NCI-H1930 (cell line): ENCODE measurements around the gene PLK5.

ENCODE experiments used
- DNase-seq, 2 experiments: peaks; one replicate each; lab custom pipeline; 2025; lab: John Stamatoyannopoulos, UW

Gene PLK5

DNA sequence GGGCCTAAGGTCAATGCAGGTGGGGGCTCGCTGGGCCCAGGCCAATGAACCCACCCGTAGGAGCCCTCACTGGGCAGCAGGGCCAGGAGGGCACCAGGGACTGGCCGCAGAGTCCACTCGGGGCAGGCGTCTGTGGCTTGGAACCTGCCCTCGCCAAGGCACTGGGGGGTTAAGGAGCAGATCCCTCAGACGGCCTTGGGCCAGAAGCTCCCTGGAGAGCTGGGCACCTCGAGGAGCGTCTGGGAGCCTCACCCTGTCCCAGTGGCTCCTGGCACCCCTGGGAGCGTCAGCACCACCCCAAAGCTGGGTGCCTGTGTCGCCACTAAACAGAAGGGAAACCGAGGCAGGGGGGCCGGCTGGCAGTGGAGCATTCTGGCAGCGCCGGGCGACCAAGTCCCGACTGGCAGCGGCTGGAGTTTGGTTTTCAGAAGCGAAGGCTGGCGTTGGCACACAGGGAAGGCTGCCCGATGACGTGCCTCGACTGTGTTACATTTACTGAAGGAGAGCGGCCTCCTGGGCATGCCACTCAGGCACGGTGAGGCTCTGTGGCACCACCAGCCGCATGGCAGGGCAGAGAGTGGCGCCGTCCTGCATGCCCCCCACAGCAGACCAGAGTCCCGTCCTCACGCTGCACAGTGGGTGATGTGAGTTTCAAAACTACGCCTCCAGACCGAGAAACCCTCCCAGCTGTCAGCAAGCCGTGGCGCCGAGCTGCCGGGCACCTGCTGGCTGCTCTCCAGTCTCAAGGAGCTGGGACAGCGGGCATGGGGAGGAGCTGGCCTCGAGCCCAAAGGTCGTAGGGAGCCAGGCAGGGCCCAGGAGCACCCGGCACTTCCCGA lies 53.4 kb downstream of the PLK5 start:
- no peak for DNase-seq

DNA sequence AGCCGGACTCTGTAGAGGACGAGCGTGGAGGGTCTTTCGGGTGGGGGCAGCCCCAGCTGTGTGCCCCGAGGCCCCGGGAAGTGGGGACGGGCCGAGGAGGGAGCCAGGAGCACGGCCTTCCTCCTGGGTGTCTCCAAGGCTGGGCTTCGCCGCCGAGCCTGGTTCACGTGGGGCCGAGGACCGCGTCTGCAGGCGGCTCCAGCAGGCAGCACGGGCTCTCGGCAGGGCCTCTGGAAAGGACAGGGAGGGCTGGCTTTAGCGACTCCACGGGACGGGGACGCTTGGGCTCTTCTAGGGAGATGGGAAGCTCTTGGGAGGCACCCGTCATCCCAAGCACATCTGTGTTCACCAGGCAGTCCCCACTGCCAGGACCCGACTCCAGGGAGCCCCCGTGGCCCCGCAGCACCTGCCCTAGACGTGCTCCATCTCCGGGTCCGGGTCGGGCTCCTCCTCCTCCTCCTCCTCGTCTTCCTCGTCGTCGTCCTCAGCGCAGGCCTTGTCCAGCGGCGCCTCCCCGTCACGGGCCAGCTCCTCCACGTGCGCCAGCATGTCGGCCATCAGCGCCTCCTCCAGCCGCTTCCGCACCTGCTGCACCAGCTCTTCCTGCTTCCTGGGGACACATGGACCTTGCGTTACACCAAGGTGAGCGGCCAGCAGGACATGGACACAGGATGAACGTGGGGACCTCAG lies 54.2 kb downstream of the PLK5 start:
- DNase-seq, result no peak

GRCh38 chr19:1579222-1579621 lies 55.3 kb downstream of the PLK5 start:
- DNase-seq, result no peak

- DNase-seq, result no peak
These were observed 56.5 kb downstream of the PLK5 start for GRCh38 chr19:1580382-1580781.

DNA sequence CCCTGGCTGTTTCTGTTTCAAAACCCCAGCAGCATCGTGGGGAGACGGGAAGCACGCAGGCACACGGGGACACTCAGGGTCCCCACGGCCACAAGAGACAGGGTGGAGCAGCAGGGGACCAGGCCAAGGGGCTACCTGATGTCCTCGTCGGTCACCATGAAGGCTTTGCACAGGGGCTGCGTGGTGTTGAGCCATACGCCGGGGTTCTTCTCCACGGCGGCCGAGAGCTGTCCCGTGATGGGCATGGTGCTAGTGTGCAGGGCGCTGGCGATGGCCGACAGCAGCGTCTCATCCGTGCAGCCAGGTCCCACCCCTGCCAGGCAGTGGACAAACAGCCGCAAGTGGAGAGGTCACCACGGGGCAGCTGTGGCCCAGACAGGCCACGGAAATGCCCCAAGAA lies 57.1 kb downstream of the PLK5 start:
- no peak for DNase-seq

DNA sequence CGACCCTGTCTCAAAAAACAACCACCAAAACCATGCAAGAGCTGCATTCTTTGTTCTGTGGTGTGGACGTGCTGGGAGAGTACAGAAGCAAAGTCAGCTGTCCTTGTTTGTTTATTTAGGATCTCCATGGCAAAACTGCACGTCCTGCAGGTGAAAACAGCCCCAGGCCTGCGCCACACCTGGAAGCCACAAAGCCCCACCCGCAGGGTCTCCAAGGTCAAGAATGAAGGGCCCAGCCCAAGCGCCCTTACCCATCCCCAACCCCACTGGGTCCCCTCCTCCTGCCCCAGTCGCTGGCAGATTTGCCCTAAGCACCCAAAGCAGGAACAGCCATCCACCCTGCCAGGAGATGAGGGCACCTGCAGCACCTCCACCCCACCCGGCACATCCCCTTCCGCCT lies 58.3 kb downstream of the PLK5 start:
- DNase-seq, result no peak

- DNase-seq, result no peak
These were observed 60.8 kb downstream of the PLK5 start for GRCh38 chr19:1584500-1585242.

- no peak for DNase-seq
These were observed 61.3 kb downstream of the PLK5 start for GRCh38 chr19:1585243-1585580.
